Stimulated activated CD8-positive, alpha-beta memory T cell treated with anti-CD3 and anti-CD28 coated beads, Interleukin-15, amount 100 ng/mL, for 1 hour (primary cell): ENCODE results near the gene PLRG1.
A peak's percentile ranks its signal among the peaks of the same experiment; 100 is the strongest.

Experiments used
- DNase-seq: peaks from one replicate; pipeline ENCODE4 v3.0.0-alpha.2; 2020; ENCODE audit warnings: low read depth

Gene PLRG1

DNA sequence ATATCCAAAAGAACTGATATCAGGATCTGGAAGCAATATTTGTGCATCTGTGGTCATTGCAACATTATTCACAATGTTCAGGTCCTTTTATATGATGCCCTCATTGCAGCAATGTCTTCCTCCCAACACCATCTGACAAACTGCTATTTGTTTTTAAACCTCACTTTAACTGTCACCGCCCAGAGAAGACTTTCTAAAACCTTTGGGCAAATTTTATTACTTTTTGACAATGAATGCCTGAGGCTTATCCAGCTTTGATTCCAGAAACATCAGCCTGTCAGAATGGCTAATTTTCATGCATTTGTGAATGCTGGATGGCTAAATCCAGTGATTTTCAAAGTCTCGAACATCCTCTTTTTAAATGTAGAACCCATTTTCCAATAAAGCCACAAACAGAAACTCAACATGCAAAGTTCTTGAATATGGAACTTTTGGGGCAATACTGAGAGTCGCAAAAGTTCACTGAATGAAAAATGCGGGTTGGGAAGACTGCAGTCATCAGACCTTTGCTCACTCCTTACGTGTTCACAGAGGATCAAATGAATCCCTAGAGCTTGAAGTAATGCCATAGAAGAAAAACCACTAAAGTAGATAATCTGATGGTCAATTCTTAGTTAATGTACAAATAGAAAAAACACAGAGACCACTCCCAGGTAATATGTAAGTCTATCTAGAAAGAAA, 23.1 kb upstream of the PLRG1 start:
- no peak for DNase-seq

DNA sequence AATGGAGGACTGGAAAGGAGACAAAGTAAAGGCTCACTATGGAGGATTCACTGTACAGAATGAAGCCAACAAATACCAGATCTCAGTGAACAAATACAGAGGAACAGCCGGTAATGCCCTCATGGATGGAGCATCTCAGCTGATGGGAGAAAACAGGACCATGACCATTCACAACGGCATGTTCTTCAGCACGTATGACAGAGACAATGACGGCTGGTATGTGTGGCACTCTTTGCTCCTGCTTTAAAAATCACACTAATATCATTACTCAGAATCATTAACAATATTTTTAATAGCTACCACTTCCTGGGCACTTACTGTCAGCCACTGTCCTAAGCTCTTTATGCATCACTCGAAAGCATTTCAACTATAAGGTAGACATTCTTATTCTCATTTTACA, 19.4 kb upstream of the PLRG1 start:
- DNase-seq = no peak

DNA sequence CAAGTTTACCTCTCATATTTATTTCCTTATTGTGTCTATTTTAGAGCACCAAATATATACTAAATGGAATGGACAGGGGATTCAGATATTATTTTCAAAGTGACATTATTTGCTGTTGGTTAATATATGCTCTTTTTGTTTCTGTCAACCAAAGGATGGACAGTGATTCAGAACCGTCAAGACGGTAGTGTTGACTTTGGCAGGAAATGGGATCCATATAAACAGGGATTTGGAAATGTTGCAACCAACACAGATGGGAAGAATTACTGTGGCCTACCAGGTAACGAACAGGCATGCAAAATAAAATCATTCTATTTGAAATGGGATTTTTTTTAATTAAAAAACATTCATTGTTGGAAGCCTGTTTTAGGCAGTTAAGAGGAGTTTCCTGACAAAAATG, 18.8 kb upstream of the PLRG1 start:
- DNase-seq = no peak

DNA sequence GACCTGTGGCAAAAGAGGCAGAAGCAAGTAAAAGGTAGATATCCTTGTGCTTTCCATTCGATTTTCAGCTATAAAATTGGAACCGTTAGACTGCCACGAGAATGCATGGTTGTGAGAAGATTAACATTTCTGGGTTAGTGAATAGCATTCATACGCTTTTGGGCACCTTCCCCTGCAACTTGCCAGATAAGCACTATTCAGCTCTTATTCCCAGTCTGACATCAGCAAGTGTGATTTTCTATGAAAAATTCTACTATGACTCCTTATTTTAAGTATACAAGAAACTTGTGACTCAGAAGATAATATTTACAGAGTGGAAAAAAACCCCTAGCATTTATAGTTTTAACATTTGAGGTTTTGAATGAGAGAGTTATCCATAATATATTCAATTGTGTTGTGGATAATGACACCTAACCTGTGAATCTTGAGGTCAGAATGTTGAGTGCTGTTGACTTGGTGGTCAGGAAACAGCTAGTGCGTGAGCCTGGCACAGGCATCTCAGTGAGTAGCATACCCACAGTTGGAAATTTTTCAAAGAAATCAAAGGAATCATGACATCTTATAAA, 16.5 kb upstream of the PLRG1 start:
- DNase-seq = no peak

DNA sequence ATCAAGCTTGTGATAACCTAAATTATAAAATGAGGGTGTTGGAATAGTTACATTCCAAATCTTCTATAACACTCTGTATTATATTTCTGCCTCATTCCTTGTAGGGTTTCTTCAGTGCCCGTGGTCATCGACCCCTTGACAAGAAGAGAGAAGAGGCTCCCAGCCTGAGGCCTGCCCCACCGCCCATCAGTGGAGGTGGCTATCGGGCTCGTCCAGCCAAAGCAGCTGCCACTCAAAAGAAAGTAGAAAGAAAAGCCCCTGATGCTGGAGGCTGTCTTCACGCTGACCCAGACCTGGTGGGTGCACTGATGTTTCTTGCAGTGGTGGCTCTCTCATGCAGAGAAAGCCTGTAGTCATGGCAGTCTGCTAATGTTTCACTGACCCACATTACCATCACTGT, 15.5 kb upstream of the PLRG1 start:
- no peak for DNase-seq

DNA sequence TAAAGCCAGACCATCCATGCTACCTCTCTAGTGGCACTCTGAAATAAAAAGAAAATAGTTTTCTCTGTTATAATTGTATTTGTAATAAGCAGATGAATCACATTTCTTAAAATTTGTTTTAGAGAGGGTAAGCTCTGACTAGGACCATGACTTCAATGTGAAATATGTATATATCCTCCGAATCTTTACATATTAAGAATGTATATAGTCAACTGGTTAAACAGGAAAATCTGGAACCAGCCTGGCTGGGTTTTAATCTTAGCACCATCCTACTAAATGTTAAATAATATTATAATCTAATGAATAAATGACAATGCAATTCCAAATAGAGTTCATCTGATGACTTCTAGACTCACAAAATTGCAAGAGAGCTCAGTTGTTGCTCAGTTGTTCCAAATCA, 14.1 kb upstream of the PLRG1 start:
- DNase-seq = no peak

DNA sequence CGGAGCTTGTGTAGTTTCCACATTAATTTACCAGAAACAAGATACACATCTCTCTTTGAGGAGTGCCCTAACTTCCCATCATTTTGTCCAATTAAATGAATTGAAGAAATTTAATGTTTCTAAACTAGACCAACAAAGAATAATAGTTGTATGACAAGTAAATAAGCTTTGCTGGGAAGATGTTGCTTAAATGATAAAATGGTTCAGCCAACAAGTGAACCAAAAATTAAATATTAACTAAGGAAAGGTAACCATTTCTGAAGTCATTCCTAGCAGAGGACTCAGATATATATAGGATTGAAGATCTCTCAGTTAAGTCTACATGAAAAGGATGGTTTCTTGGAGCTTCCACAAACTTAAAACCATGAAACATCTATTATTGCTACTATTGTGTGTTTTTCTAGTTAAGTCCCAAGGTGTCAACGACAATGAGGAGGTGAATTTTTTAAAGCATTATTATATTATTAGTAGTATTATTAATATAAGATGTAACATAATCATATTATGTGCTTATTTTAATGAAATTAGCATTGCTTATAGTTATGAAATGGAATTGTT, 12.6 kb upstream of the PLRG1 start, which contains the start of gene FGB:
TSS of gene FGB (plus strand) at position 315 of the 558 bp plus-strand sequence. CDS start at position 323, 8 bp downstream.
- no peak for DNase-seq

DNA sequence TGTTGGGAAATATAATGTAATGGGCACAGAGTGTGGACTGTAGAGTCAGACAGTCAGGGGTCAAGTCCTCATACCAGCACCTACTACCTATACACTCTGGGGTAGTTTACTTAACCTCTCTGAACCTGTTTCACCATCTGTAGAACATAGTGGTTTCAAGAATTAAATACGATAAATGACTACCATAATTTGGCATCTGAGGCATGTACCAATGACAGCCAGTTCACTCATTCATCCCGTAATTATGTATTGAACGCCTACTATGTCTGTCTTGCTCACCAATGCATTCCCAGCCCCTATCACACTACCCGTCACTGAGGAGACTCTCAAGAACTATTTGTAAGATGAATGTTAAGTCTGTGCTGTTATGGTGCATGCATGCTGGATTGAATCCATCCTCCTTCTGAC, 10.6 kb upstream of the PLRG1 start:
- no peak for DNase-seq

DNA sequence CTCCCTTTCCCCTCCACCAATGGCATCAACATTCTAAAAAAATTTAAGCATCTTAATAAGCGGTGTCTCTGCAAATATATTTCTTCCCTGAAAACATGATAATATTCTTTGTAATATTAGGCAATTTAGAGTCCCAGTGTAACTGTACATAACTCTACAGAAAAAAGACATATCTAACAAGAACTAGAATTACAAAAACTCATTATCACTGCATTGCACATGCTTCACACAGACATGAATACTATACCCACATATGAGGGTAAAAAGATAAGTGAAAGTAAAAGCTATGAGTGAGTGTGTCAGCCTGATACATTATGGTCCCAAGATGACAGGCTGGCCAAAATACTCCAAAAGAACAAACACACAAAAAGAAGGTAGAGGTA, 10.2 kb upstream of the PLRG1 start:
- no peak for DNase-seq

DNA sequence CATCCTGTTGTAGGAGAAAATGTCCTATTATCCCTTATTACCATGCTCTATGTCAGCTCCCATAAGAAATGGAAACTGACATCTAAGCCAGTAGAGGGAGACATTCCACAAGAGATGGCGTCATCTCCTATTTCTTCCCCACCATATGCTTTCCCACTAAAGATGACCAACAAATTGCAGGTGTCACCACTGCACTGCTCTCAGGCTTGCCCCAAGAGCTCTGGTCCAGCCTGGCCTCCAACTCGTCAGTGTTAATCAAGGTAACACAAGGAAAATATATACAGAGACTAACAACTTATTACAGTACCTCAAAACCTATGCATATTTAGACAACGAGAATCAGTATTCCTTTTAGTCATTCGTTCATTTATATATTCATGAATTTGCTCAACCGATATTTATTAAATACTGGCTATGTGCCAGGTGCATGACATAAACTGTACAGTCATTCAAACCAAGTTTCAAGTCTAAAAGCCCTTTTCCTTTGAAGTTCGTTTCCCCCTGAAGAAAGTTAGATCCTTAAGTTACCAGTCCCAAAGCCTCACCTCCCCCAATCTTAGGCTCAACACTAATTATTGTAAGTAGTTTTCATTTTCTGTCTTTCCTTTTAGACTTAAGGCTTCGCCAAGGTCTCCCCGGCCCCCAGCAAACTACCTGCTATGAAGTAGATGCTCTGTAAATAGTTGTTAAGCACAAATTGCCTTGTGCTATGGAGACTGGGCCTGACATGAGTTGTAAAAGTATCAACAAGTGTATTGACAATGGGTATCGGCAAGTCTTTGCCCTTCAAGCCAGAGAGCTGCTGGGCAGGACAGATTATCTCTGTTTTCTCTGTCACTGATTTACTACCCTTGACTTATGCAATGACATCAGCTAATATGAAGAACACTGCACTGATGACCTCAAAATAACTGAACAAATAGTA, 9.6 kb upstream of the PLRG1 start:
- DNase-seq = no peak

DNA sequence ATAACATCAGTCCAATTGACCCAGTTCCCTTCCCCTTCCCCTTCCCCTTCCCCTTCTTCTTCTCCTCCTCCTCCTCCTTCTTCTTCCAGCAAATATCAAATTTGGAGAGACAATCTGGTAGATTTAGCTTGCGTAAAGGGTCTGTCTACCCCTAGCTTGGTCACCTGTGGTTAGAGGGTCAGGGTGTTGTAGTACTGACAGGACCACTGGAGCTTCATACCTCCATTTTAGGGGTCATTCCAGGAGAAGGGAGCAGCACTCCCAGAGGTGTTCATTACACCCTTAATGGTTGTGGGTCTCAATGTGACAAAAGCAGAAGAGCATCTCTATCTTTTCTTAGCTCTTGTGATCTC, 8.9 kb upstream of the PLRG1 start:
- DNase-seq = no peak

DNA sequence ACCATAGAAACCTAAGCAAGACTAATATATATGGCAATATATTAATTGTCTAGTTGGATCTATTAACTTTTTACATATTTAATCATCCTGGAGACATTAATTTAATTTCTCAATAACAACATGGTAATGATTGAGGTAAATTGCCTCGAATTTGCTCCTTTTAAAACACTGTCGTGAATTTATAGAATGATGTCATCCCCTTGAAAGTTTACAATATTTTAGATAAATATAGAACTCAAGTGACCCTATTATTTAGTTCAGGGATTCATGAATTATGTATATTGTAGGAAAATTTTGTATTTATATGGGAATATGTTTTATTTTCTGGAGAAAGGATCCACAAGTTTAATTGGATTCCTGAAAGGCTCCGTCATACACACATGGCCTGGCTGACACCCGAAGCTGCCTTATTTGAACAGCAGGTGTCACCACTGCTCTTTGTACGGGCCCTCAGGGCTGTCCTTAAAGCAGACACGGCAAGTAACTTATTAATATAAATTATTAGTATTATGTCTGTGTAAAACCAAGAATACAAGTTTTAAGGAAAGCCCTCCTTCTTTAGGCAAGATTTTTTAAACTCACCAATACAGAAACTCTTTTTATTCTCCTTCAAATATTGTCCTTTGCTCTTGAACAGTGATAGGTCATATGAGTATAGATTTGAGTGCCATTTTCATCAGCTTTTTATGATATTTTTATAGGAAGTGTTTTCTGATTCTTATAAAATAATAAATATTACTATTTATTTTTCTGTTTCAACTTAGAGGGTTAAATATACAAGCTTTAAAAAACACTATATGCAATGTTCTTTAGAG, 1.9 kb upstream of the PLRG1 start:
- DNase-seq = peak; percentile 52

DNA sequence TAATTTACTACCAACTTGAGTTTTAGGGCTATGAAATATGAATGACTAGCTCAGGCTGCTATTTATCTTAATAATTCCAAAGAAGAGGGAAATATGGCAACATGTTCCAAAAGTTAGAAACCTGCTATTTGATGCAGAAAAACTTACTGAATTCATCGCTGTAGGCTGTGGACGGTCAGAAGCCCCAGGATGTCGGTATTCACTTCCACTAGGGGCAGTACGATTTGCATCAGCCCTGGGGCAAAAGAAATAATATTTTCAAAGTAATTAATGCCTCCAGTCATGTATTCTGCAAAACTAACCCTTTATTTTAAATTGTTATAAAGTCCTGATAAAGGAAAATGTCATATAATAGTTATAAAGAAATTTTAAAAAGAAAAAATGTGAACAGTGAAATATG, 4.5 kb downstream of the PLRG1 start:
- no peak for DNase-seq

DNA sequence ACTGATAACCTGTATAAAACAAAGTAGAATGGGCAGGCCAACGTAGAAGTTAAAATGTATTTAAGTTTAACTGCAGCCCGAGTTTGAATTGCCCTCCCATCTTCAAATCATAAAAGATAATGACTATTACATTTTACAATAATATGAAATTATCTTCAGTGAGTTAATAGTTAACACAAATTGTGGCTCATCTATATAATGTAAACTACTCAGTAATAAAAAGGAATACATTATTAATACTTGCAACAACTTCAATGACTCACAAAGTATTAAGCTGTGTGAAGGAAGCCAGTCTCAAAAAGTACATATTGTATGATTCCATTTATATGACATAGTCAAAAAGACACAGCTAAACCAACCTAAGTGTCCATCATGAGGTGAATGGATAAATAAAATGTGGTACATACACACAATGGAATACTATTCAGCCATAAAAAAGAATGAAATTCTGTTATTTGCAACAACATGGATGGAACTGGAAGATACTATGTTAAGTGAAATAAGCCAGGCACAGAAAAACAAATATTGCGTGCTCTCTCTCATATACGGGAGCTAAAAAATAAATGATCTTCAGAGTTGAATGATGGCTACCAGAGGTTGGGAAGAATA, 7.8 kb downstream of the PLRG1 start:
- DNase-seq = no peak

DNA sequence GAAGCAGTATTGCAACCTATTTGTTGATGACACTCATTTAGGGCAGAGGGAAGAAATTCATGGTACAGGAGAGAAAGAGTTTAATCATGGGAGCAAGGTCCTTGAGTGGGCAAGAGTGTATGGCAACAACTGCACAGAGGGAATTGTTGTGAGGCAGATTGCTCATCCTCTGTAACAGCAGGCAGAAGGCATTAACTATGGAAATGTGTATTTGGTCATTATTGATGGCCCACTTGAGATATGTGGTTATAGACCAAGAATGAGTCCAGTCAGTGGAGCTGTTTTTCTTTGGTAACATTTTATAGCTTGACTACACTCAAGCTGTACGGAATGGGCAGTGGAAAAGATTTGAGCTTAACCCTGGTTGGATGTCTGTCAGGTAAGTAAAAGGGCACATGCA, 15.9 kb downstream of the PLRG1 start:
- DNase-seq = no peak

DNA sequence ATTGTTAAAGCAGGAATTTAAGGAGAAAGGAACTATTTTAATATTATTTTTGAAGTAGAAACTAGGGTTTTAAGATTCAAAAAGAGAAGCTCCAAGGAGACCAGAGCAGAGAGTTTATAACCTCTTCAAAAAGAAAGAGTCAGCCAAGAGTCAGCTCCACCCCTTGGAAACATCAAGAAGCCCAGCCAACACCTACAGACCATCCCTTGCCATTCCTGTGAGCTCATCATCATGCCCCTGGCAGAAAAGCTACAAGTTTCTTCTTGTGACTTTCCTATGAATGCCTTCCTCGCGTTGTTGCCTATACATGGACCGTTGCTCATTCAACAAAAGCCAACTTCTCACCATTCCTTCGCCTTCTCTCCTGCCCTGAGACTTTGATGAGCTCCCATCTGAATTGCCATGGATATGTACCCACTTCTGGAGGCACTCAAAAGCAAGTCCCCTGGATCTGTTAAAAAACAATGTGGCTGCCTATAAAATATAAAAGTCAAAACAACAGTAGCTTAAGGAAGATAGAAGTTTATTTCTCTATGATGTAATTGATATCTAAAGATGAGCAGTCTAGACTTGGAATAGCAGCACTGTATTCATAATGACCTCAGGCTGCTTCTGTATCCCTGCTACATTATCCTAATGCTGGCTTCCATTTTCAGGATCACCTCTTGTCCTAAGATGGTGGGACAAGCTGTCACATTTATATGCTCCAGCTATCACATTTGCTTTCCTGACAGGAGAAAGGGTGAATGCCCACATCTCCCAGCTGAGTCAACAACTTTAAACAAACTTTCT, 20.3 kb downstream of the PLRG1 start:
- no peak for DNase-seq

DNA sequence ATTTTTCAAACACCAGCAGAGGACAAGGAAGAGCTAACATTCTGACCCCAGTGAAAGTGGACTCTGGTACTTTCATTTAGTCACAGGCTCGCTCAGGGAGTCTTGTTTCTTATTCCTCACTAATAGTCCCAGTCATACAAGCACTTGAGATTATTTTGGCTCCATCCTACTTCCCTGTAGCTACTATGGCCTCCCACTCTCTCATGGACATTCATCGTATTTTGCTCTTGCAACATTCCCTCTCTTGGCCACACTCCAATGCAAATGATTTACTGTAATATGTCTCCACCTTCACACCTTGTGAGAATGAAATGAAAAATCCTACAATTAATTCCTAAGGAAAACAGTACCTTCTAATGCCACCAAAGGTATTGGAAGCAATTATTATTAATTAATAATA, 21.3 kb downstream of the PLRG1 start:
- no peak for DNase-seq

DNA sequence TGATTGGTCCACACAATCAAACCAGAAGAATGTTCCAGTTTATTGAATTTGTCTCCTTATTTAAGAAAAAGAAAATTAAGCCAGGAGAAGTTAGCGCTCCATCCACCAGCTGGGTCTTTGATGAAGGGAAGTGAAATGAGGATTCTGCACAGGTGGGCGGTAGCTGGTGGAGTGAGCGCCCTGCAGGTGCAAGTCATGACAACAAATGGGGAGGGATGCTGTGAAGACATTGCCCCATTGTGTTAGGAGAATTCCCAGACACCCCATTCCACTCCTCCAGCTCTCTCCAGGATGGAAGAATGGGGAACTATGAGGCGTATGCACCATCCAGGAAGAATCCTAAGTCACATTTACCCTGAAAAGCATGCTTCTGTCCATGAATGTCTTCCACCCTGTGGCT, 22.9 kb downstream of the PLRG1 start:
- no peak for DNase-seq

DNA sequence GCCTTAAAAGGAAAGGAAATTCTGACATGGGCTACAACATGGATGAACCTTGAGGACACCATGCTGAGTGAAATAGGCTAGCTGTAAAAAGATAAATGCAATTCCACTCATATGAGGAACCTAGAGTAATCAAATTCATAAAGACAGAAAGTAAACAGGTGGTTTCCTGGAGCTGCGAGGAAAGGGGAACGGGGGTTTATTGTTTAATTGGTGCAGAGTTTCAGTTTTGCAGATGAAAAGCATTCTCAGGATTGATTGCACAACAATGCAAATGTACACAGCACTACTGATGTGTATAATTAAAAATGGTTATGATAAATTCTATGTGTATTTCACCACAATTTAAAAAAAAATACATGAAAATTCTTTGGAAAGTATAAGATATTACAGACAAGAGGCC, 24.0 kb downstream of the PLRG1 start:
- no peak for DNase-seq

DNA sequence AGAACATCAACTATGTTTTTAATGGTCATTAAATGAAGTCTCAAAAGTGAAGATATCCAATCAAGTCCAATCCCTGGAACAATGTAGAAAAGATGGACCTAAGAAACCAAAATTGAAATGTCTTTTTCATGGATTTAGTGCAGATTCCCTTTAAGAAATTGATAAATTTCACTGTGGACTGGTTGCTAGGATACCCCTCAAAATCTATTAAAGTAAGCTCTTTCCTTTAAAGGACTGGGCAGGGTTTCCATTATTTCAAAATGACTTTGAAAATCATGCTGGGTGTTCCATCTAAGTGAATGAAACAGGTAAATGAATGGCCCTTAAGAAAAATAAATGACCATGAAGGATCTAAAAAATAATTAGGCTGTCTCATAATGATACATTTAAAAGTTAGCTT, 28.6 kb downstream of the PLRG1 start:
- no peak for DNase-seq

DNA sequence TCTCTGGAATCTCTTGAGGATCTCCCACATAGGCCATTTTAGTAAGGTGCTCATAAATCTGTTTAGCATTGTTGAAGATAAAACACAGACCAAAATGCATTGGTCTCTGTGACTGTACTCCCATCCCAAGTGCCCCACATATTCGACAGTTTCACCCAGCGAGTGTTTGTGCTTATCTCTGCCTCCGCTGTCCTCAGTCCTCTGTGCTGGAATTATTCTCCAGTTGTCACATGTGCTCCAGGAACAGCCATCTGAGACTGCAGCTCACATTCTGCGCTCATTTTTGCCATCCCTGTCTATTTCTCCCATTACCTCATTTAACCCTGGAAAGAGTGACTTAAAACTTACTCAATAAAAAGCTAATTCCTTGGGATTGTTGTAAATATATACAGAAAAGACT, 31.0 kb downstream of the PLRG1 start:
- no peak for DNase-seq
